ENCODE results near the gene NTM. TPM values are rescaled to one million over a fixed set of nuclear protein-coding genes. Genes with fewer than 3 reads are reported as not detected.

NTM gene
- total RNA-seq, 1 experiment from 2014 or later, result 9.9 TPM

- Histone ChIP-seq H3K4me2 (ENCODE audit: insufficient read depth, insufficient read length, low read length) (no peak overlapping the region), H3K14ac (ENCODE audit: insufficient read depth, low read length) (no peak overlapping the region), H3K27ac (ENCODE audit: insufficient read length, low read depth, low read length) (no peak overlapping the region), H3T11ph (ENCODE audit: low read length) (no peak overlapping the region), H3K4me1 (ENCODE audit: insufficient read depth, low read length) (no peaks in the 10 kb centered on the region), H3K9me3 (ENCODE audit: control insufficient read depth, low read depth, low read length) (no peaks in the 10 kb centered on the region), H2BK120ac (ENCODE audit: low read depth, low read length, poor library complexity, severe bottlenecking) (no peak overlapping the region), H4K8ac (replicated peaks; ENCODE audit: insufficient read length, low read depth, low read length) (no peak overlapping the region), H4K20me1 (ENCODE audit: control insufficient read depth, insufficient read depth, insufficient read length) (no peaks in the 10 kb centered on the region), H2BK12ac (ENCODE audit: insufficient read length, low read depth, low read length) (no peak overlapping the region), H3K18ac (ENCODE audit: insufficient read length, low read depth, low read length) (no peak overlapping the region), H3K23me2 (ENCODE audit: insufficient read length, low read depth, low read length, poor library complexity, severe bottlenecking) (no peaks in the 10 kb centered on the region), H3K4ac (ENCODE audit: low read depth, low read length) (no peak overlapping the region), H3K79me1 (ENCODE audit: insufficient read depth, low read depth, low read length, poor library complexity, severe bottlenecking) (no peaks in the 10 kb centered on the region), H2BK5ac (ENCODE audit: insufficient read length, low read length) (no peak overlapping the region), H3K9ac (ENCODE audit: extremely low read depth, insufficient read length, low read length) (no peak overlapping the region), H2AK5ac (ENCODE audit: insufficient read length, low read length) (no peak overlapping the region), H4K5ac (ENCODE audit: insufficient read length, low read depth, low read length) (no peak overlapping the region), H3K79me2 (ENCODE audit: insufficient read depth, low read length) (no peaks in the 10 kb centered on the region), H2AFZ (ENCODE audit: low read length) (no peak overlapping the region), H2BK15ac (ENCODE audit: low read depth, low read length) (no peak overlapping the region), H2BK20ac (ENCODE audit: low read depth, low read length, poor library complexity, severe bottlenecking) (no peak overlapping the region), H3K23ac (ENCODE audit: insufficient read length, low read depth, low read length) (no peak overlapping the region), H3K56ac (ENCODE audit: insufficient read length, low read depth, low read length) (no peak overlapping the region), H3K27me3 (ENCODE audit: insufficient read depth, low read length) (no peaks in the 10 kb centered on the region), H4K91ac (ENCODE audit: insufficient read length, low read depth, low read length) (no peak overlapping the region)
- no peaks in the 10 kb centered on the region; a peak in 1 of 7 replicates for H3K36me3 Mint-ChIP-seq (ENCODE audit: insufficient read depth in 1 of 3, low read depth in 3 of 3)
- no peaks in the 10 kb centered on the region; the same call in 1 of the 2 replicates for H3K27me3 Mint-ChIP-seq (ENCODE audit: low read depth)
- no peak for TF ChIP-seq CTCF (conservative IDR thresholded peaks at IDR 0.05)
- no CpG with 5 or more reads among the region's 13 CpGs for WGBS (ENCODE audit: extremely low coverage, insufficient read length, low lambda C conversion rate)
- no peak overlapping the region for H3K4me3 Mint-ChIP-seq
- peaks cover 8% of the 10 kb centered on the region in 2 experiments for H3K4me1 Mint-ChIP-seq
- no peak for DNase-seq
- H3K27ac Mint-ChIP-seq, result no peak overlapping the region
- no peaks in the 10 kb centered on the region; a peak in 1 of 5 replicates for H3K9me3 Mint-ChIP-seq
Measured at GRCh38 chr11:132095230-132096131, 725.1 kb downstream of the NTM start.
